ENCODE data around the gene DLG2.
A peak's percentile ranks its signal among the peaks of the same experiment; 100 is the strongest.

DLG2 gene

DNA sequence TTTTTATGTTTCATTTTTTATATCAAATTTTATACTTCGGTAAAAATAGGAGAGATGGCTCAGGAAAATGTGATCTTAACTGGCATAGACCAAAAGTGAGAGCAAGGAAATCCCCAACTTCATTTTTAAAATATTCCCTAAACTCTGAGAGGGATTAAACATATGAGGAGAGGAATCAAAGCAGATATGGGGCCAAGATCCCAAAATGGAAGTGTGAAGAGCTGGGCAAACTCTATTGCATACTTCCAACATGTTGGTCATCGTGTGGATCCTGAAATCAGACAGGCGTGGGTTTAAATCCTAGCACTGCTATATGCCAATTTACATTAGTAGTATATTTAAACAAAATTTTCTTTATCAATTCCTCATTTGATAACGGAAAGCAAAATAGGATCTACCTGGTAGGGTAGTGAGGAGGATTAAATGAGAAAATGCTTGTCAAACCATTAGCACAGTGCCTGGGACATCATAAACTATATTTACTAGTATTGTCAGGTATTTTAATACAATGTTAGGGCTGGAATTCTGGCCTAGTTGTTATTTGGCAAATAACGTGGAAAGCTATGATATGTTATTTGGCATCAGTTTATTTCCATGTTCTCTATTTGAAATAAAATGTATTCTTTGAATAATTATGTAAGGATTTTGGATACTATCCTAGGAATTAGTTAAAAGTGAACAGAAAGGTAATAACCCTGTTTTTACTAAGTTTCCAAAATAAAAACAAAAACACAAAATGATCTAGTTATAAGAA lies 1948.1 kb downstream of the DLG2 start:
- H3K4me3 ChIP-seq (replicated peaks in 1 of 2; ENCODE audit: low read depth in 2 of 2, low read length in 2 of 2): no peak overlapping the region
- DNase-seq (ENCODE audit: low read depth in 2 of 2): no peak
- TF ChIP-seq CTCF (IDR thresholded peaks at IDR 0.05; ENCODE audit: low read depth, low read length): no peak

DNA sequence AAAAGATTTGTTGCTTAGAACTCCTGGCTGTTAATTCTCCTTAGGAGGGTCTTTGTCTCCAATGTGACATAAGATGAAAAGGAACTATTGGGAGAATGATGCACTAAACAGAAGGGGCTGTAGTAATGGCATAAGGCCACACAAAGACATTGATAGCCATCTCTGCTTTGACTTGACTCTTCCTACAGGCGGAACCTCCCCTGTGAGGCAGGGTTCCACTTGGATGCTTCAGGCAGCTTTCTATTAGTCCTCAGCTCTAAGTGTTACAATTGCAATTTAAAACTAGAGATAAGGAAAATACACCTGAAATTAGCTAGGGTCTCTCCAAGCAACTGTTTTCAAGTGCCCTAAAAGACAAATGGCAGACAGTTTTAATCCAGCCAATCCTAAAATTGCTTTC lies 1949.4 kb downstream of the DLG2 start:
- no peak for DNase-seq (ENCODE audit: low read depth in 2 of 2)
- no peak for TF ChIP-seq CTCF (IDR thresholded peaks at IDR 0.05; ENCODE audit: low read depth, low read length)
- H3K4me3 ChIP-seq (replicated peaks in 1 of 2; ENCODE audit: low read depth in 2 of 2, low read length in 2 of 2): no peak overlapping the region

GRCh38 chr11:83676056-83676601 lies 1951.0 kb downstream of the DLG2 start:
- no peak for DNase-seq (ENCODE audit: low read depth in 2 of 2)
- H3K4me3 ChIP-seq (replicated peaks in 1 of 2; ENCODE audit: low read depth in 2 of 2, low read length in 2 of 2): no peak overlapping the region
- no peak for TF ChIP-seq CTCF (IDR thresholded peaks at IDR 0.05; ENCODE audit: low read depth, low read length)

DNA sequence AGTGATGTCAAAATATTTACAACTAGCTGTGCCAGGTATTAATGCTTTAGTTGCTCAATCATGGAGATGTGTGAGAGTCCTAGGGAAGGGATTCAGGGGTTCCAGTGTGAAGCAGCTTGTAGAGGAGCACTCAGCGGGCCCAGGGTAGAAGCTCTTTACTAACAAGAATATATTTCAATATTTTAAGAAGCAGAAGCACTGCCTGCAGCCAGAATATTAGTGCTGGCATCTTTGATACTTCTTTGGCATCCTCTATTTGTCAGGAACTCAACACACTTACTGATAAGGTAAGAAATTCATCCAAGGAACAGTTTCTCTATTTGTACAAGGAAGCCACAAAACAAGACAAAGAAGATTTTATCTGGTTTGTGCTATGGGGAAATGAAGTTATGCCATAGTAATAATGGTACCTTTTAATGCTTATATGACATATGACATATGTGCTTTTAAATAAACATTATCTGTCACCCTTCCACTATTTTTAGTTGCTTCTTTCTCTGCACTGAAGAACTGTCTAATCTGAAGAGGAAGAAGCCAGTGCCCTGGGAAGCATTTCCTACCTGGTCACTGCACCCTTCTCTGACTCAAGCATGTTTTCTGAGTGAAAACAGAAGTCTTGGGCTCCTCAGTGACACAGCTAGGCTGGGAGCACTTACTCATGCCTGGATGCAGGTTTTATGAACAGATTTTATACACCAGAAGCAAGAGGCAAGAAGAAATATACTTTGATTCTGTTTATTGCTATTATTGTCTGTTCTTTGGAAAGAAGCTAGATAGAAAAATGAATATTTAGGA lies 1952.8 kb downstream of the DLG2 start:
- no peak for TF ChIP-seq CTCF (IDR thresholded peaks at IDR 0.05; ENCODE audit: low read depth, low read length)
- H3K4me3 ChIP-seq (replicated peaks in 1 of 2; ENCODE audit: low read depth in 2 of 2, low read length in 2 of 2): no peak overlapping the region
- no peak for DNase-seq (ENCODE audit: low read depth in 2 of 2)

GRCh38 chr11:83671289-83671688 lies 1955.9 kb downstream of the DLG2 start:
- no peak for TF ChIP-seq CTCF (IDR thresholded peaks at IDR 0.05; ENCODE audit: low read depth, low read length)
- peak in 1 of 2 donors; percentile 11 for DNase-seq (ENCODE audit: low read depth in 2 of 2)

DNA sequence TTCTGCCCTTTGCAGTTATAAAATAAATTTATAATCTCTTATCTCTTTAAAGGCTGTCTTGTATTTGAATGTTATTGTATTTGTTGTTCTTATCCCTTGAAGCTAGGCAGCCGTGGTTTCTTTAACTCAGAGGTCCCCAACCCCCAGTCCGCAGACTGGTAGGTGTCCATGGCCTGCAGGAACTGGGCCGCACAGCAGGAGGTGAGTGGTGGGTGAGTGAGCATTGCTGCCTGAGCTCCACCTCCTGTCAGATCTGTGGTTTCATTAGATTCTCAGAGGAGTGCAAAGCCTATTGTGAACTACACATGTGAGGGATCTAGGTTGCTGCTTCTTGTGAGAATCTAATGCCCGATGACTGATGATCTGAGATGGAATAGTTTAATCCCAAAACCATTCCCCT lies 1961.0 kb downstream of the DLG2 start:
- no peak for DNase-seq (ENCODE audit: low read depth in 2 of 2)
- no peak overlapping the region for H3K4me3 ChIP-seq (replicated peaks in 1 of 2; ENCODE audit: low read depth in 2 of 2, low read length in 2 of 2)
- TF ChIP-seq CTCF (IDR thresholded peaks at IDR 0.05; ENCODE audit: low read depth, low read length): no peak

More at GRCh38 chr11:83671289-83671688, 1955.9 kb downstream of the DLG2 start:
- H3K4me3 ChIP-seq (replicated peaks in 1 of 2; ENCODE audit: low read depth in 2 of 2, low read length in 2 of 2): no peak overlapping the region
